ENCODE data around the gene STPG4. TPM values are rescaled to one million over a fixed set of nuclear protein-coding genes. Genes with fewer than 3 reads are reported as not detected.

The STPG4 gene
- total RNA-seq, 3 donors from 2014 or later (not counting 1 experiment from before 2014, with no cell fraction given) = 0.21 to 0.65 TPM; not detected in 1

DNA sequence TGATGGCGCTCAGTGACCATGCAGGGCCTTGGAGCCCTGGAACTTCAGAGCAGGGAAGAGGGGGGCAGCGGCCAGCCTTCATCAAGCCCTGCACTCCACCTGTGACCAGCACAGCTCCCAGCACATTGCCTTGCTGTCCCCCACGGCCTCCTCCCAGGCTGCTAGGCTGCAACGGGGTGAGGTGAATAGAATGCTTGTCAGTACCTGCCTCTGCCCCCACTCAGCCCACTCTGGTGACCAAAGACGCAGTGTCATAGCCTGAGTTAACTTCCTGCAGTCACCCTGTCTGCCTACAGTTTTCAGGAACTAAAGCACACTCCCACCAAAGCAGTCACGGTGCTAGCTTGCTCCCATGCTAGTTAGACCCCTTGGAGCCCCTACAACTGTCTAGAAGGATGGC, 72.1 kb downstream of the STPG4 start:
- intact Hi-C loops (cut with micrococcal nuclease) = no loop called here
- no peaks in the 10 kb centered on the region for H3K9me3 Mint-ChIP-seq
- peaks cover 0 to 4% of the 10 kb centered on the region in 2 donors for H3K4me1 Mint-ChIP-seq
- TF ChIP-seq, protein P1, sequence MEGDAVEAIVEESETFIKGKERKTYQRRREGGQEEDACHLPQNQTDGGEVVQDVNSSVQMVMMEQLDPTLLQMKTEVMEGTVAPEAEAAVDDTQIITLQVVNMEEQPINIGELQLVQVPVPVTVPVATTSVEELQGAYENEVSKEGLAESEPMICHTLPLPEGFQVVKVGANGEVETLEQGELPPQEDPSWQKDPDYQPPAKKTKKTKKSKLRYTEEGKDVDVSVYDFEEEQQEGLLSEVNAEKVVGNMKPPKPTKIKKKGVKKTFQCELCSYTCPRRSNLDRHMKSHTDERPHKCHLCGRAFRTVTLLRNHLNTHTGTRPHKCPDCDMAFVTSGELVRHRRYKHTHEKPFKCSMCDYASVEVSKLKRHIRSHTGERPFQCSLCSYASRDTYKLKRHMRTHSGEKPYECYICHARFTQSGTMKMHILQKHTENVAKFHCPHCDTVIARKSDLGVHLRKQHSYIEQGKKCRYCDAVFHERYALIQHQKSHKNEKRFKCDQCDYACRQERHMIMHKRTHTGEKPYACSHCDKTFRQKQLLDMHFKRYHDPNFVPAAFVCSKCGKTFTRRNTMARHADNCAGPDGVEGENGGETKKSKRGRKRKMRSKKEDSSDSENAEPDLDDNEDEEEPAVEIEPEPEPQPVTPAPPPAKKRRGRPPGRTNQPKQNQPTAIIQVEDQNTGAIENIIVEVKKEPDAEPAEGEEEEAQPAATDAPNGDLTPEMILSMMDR (IDR thresholded peaks at IDR 0.05) = no peak
- Histone ChIP-seq H3K9me3 (ENCODE audit: control insufficient read depth, insufficient read depth, low read length) (no peaks in the 10 kb centered on the region), H3K4me1 (ENCODE audit: control insufficient read depth, insufficient read depth, low read length) (peaks cover 21% of the 10 kb centered on the region), H3K27me3 (ENCODE audit: control insufficient read depth, insufficient read depth, low read length) (no peaks in the 10 kb centered on the region), H3K36me3 (ENCODE audit: control insufficient read depth, insufficient read depth, low read length) (no peaks in the 10 kb centered on the region), H3K27ac (ENCODE audit: low read length) (no peak overlapping the region), H3K4me3 (ENCODE audit: low read length) (no peak overlapping the region)
- H3K4me3 Mint-ChIP-seq = no peak overlapping the region
- H3K36me3 Mint-ChIP-seq = no peaks in the 10 kb centered on the region
- H3K27me3 Mint-ChIP-seq (ENCODE audit: low read depth in 2 of 2) = peaks cover 0 to 3% of the 10 kb centered on the region in 2 donors
- ATAC-seq = no peak
- no peak for DNase-seq
- H3K27ac Mint-ChIP-seq = no peak overlapping the region
- 77% methylated on average over 6 of the region's 6 CpGs for WGBS (ENCODE audit: insufficient coverage)

GRCh38 chr2:47080888-47081301, 74.2 kb downstream of the STPG4 start:
- DNase-seq (no peak), ATAC-seq (no peak)
- H3K27me3 ChIP-seq (ENCODE audit: control insufficient read depth, insufficient read depth, low read length) = no peaks in the 10 kb centered on the region
- Mint-ChIP-seq H3K4me3 (no peak overlapping the region), H3K36me3 (no peaks in the 10 kb centered on the region), H3K4me1 (peaks cover 0 to 4% of the 10 kb centered on the region in 2 donors), H3K27ac (no peak overlapping the region), H3K9me3 (no peaks in the 10 kb centered on the region), H3K27me3 (ENCODE audit: low read depth in 2 of 2) (peaks cover 0 to 3% of the 10 kb centered on the region in 2 donors)
- TF ChIP-seq, protein P1 (IDR thresholded peaks at IDR 0.05) = no peak
- no peaks in the 10 kb centered on the region for H3K36me3 ChIP-seq (ENCODE audit: control insufficient read depth, insufficient read depth, low read length)
- H3K4me1 ChIP-seq (ENCODE audit: control insufficient read depth, insufficient read depth, low read length) = peaks cover 21% of the 10 kb centered on the region
- H3K27ac ChIP-seq (ENCODE audit: low read length) = no peak overlapping the region
- intact Hi-C loops (cut with micrococcal nuclease) = no loop called here
- WGBS (ENCODE audit: insufficient coverage) = 86% methylated on average over 7 of the region's 7 CpGs
- no peaks in the 10 kb centered on the region for H3K9me3 ChIP-seq (ENCODE audit: control insufficient read depth, insufficient read depth, low read length)
- H3K4me3 ChIP-seq (ENCODE audit: low read length) = no peak overlapping the region

GRCh38 chr2:47079515-47080412, 75.3 kb downstream of the STPG4 start:
- H3K4me3 Mint-ChIP-seq = no peak overlapping the region
- no peak overlapping the region for H3K4me3 ChIP-seq (ENCODE audit: low read length)
- 78% methylated on average over 11 of the region's 11 CpGs for WGBS (ENCODE audit: insufficient coverage)
- H3K27me3 ChIP-seq (ENCODE audit: control insufficient read depth, insufficient read depth, low read length) = no peaks in the 10 kb centered on the region
- peaks cover 0 to 3% of the 10 kb centered on the region in 2 donors for H3K27me3 Mint-ChIP-seq (ENCODE audit: low read depth in 2 of 2)
- no peak overlapping the region for H3K27ac ChIP-seq (ENCODE audit: low read length)
- DNase-seq = no peak
- no peak for ATAC-seq
- peaks cover 2% of the 10 kb centered on the region for H3K36me3 ChIP-seq (ENCODE audit: control insufficient read depth, insufficient read depth, low read length)
- peaks cover 21% of the 10 kb centered on the region for H3K4me1 ChIP-seq (ENCODE audit: control insufficient read depth, insufficient read depth, low read length)
- H3K36me3 Mint-ChIP-seq = no peaks in the 10 kb centered on the region
- intact Hi-C loops (cut with micrococcal nuclease) = no loop called here
- TF ChIP-seq, protein P1 (IDR thresholded peaks at IDR 0.05) = no peak
- no peaks in the 10 kb centered on the region for H3K9me3 ChIP-seq (ENCODE audit: control insufficient read depth, insufficient read depth, low read length)
- peaks cover 0 to 4% of the 10 kb centered on the region in 2 donors for H3K4me1 Mint-ChIP-seq
- H3K9me3 Mint-ChIP-seq = no peaks in the 10 kb centered on the region
- no peak overlapping the region for H3K27ac Mint-ChIP-seq
